T-helper 1 cell treated with Interleukin-12 subunit alpha and Interleukin-12 subunit beta and Interleukin-4 antibody, amounts not matched to agents 30 ng/mL and 1 ng/mL, for 36 hours (primary cell): ENCODE data around the gene AP3S1. TPM values are rescaled to one million over a fixed set of nuclear protein-coding genes. Genes with fewer than 3 reads are reported as not detected.
"Not testable (repeated sequence)": the region's sequence is repeated elsewhere in the genome, so short reads cannot be mapped to it uniquely, and the experiment has no call there.

Experiments
- intact Hi-C: fragments of 100-400 bp; cut with micrococcal nuclease; formaldehyde crosslinking; loops from one replicate; pipeline ENCODE4 v1.15.1; 2024
- total RNA-seq: library from RNA; stranded (reverse); gene quantifications from 2 replicates; pipeline ENCODE4 v1.2.3, GENCODE V29; 2022

AP3S1 gene
- total RNA-seq, 1 donor from 2014 or later: 43.7 TPM

DNA sequence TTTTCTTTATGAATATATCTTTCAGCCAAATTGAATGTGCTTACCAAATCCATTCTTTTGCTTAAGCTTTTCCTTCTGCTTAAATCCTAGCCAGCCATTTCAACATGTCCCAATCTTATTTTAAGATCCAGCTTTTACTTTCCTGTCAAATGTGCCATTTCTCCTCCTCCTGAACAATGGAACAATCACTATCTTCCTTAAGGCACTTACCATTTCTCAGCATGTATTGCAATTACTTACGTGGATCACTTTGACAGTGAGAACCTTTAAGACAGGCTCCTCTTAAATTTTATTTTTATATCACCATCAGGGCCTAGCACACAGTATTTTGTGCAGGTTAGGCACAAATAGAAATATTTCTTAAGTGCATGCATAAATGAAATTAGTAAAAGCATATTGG lies 20.9 kb upstream of the AP3S1 start:
- intact Hi-C loops: no loop called here

GRCh38 chr5:115824983-115825382 lies 16.8 kb upstream of the AP3S1 start:
- intact Hi-C loops: not testable (repeated sequence)

DNA sequence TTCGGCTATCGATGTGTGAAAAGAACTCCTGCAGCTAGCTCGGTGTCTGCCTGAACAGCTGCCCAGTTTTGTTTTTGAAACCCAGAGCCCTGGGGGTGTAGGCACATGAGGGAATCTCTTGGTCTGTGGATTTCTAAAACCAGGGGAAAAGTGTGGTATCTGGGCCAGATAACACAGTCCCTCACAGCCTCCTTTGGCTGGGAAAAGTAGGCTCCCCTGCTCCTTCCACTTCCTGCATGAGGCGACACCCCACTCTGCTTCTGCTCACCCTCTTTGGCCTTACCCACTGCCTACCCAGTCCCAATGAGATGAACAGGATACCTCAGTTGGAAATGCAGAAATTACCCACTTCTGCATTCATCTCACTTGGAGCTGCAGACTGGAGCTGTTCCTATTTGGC lies 15.8 kb upstream of the AP3S1 start:
- intact Hi-C loops: no loop called here

GRCh38 chr5:115829913-115830312 lies 11.8 kb upstream of the AP3S1 start:
- intact Hi-C loops: loop anchor here (2.0 kb wide), 2 partner anchors 203 to 521 kb away; partner anchors contain the start of gene TMED7

GRCh38 chr5:115831163-115831768 lies 10.5 kb upstream of the AP3S1 start:
- intact Hi-C loops: loop anchor here (1.0 to 2.0 kb wide), 5 partner anchors 10 to 522 kb away; partner anchors contain the start of genes AP3S1, ATG12 and TMED7

DNA sequence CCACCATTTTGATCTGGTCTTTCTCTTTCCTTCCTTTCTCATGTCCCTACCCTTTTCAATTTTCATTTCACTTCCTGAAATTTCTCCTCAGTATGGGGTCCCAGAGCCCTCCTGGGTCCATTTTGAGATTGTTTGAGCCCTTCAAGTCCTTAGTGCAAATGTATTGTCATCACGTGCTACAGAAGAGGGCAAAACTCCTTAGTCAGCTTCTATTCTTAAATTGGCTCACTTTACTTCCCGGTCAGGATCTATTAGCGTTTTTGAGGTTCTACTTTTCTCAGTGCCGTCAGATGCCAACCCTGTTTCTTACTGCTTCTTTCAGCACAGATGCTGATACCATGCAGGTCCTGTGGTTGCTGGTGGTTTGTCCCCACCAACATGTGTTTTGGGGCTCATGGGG lies 6.3 kb upstream of the AP3S1 start:
- intact Hi-C loops: no loop called here

- intact Hi-C loops: loop anchor here (1.0 to 2.0 kb wide), 4 partner anchors 205 to 530 kb away; no protein-coding TSS in a partner anchor
Observed at GRCh38 chr5:115838885-115839518, 2.7 kb upstream of the AP3S1 start.

- intact Hi-C loops: loop anchor here (1.0 to 5.0 kb wide), 10 partner anchors 10 to 742 kb away; partner anchors contain the start of genes CCDC112, COMMD10, FEM1C and PGGT1B
Observed at GRCh38 chr5:115840873-115841272, 862 bp upstream of the AP3S1 start.

DNA sequence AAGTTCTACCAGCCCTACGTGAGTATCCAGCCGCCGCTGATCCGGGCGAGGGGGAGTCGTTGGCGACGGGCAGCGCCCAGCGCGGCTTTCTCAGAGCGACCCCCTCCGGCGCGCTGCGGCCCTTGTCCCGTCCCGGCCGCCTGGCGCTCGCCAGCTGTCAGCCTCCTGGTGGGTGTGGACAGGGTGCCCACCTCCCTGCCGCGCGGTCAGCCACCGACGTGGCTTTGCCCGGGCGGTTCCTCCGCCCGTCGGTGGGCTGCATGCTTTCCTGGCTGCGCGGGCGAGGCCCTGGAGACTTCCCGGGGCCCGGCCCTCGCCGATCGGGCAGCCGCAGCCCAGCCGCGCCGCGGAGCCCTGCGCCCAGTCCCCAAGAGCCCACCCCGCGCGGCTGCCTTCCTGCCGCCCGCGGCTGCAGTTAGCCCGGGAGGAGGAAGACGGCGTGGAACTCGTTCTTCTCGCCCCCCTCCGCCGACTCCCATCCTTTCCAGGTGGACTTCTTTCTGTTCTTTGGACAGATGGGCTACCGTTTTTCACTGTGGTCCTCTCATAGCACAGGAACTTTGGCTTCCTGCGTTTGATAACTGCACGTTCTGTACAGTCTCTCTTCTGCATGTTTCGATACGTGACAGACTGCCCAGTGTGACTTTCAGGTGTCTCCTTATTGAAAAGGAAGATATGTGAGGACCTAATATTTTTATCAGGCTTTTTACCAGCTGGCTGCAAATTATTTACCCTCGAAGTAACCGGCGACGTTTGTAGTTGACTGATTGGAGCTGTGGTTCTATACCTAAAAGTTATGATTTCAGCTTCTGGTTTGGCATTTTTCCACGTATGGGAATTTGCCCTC lies 577 bp downstream of the AP3S1 start:
- intact Hi-C loops: loop anchor here (5.0 kb wide), 1 partner anchor 465 kb away; no protein-coding TSS in a partner anchor

GRCh38 chr5:115842952-115843351 lies 1.2 kb downstream of the AP3S1 start:
- intact Hi-C loops: loop anchor here (5.0 kb wide), 1 partner anchor 466 kb away; no protein-coding TSS in a partner anchor

DNA sequence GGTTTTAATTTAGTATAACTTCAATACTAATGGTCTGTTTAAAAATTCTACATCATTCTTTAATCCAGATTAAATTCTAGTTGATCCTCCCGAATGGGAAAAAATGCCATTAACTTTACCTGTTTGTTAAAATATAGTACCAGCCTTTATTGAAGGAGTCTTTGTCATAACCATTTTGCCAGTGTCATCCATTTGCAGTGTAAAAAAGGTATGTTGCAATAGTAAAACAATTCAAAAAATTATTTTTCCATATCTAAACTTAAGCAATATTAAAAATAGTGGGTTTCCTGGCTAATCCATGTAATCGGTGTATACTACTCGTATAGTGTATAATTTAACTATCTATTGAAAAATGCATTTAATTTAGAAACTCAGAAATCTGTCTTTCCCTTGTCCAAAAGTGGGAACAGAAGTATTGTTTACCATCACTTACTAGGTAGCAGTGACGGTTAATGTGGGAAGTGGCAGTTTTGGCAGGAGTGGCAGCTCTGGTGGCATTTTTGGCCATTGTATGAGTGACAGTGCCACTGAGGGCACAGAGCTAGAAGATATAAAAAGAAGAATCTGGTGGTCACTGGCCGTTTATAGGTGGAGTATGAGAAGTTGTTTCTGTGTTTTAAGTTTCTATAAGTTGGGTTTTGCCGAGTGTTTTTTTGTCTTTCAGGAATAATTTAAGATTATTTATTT lies 1.9 kb downstream of the AP3S1 start:
- intact Hi-C loops: loop anchor here (5.0 kb wide), 1 partner anchor 466 kb away; no protein-coding TSS in a partner anchor

GRCh38 chr5:115844321-115844817 lies 2.6 kb downstream of the AP3S1 start:
- intact Hi-C loops: loop anchor here (5.0 kb wide), 1 partner anchor 467 kb away; no protein-coding TSS in a partner anchor

- intact Hi-C loops: no loop called here
Observed at GRCh38 chr5:115847290-115847689, 5.6 kb downstream of the AP3S1 start.

GRCh38 chr5:115849258-115849798 lies 7.6 kb downstream of the AP3S1 start:
- intact Hi-C loops: no loop called here

- intact Hi-C loops: no loop called here
Observed at GRCh38 chr5:115850744-115851416, 9.1 kb downstream of the AP3S1 start.

DNA sequence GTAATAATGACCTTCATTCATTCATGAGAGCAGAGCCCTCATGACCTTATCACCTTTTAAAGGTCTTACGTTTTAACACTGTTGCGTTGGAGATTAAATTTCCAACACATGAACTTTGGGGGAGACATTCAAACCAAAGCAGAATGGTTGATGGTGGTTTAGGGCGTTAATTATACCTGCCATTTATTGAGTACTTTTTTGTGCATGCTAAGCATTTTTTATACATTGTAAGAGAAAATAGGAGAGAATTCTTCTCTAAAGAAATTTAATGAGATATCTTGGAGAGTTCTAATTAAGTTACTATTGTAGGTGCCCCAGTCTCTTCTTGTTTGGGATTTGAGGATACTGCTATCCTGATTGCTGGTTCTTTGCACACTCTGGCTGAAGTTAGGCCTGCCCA lies 12.4 kb downstream of the AP3S1 start:
- intact Hi-C loops: no loop called here

GRCh38 chr5:115855959-115856358 lies 14.2 kb downstream of the AP3S1 start:
- intact Hi-C loops: no loop called here

DNA sequence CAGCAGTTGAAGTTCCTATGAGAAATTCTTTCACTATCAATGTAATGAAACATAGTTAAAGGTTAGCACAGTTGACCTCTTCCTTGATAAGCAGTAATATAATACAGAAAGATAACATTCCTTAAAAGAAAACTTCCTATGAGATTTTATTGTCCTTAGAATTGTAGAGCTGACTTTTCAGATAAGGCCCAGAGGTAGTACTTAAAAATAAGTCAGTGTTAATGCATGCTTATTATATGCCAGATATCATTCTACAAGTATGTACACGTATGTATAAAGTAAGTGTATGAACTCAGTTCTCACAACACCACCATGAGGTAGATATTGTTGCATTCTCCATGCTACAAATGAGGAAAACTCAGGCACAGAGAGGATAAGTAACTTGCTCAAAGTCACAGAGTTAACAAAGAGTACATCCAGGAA lies 15.3 kb downstream of the AP3S1 start:
- intact Hi-C loops: no loop called here

DNA sequence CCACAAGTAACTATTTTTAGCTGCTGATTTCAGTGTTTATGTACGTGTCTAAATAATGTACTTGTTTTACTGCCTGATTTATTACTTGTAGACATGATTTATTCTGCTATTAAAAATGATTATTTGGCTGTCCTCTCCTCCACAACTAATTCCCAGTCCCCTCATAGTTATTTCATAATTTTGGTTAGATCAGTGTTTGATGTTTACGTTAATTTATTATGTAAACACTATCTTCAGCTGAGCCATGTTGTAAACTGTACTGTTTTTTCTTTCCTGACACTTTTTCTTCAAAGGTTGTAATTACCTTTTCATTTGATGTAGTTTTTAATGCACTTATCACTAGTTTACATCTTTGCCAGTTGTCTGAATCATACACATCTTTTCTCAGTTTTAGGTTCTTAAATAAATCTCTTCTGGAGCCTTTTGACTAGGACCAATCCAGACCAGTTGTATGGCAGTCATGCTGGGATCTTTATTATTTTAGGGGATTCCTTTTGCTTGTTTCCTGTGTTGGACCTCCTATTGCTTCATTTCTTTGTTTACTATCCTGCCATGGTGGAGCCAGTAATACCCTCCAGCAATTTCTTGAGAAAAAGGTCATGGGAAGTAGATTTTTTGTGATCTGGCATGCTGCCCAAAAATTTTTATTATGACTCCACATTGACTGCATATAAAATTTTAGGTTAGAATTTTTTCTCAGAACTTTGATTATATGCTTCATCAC lies 16.1 kb downstream of the AP3S1 start:
- intact Hi-C loops: no loop called here
